Activated T-cell treated with anti-CD3 and anti-CD28 coated beads, Interleukin-2, amount 50 U/mL, for 48 hours (primary cell): ENCODE results near the gene EPS15.
"Not testable (repeated sequence)": the region's sequence is repeated elsewhere in the genome, so short reads cannot be mapped to it uniquely, and the experiment has no call there.

ENCODE experiments used
- DNase-seq, 2 experiments: peaks; one replicate each; pipeline ENCODE4 v3.0.0-alpha.2; 2020

The EPS15 gene

GRCh38 chr1:51422367-51423072 is 96.5 kb downstream of the EPS15 start:
- no peak for DNase-seq

DNA sequence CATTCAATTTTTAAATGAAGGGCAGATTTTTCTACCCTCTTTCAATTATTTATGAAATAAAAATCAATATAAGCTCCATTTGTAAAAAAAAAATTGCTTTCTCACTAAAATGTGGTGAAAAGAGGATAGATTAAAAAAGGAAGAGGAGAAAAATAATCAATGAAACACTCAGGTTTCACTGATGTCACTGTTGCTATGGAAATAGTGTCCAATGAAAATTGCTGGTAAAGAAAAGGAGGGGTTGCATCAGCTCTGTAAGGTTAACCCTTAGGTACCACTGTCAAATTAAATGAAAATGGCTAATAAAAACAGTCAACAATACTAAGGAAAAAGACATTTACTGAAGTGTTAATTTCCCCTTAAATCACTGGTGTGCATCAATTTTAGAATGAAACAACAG is 97.1 kb downstream of the EPS15 start:
- no peak for DNase-seq

GRCh38 chr1:51420867-51421627 is 98.0 kb downstream of the EPS15 start:
- DNase-seq, result no peak

DNA sequence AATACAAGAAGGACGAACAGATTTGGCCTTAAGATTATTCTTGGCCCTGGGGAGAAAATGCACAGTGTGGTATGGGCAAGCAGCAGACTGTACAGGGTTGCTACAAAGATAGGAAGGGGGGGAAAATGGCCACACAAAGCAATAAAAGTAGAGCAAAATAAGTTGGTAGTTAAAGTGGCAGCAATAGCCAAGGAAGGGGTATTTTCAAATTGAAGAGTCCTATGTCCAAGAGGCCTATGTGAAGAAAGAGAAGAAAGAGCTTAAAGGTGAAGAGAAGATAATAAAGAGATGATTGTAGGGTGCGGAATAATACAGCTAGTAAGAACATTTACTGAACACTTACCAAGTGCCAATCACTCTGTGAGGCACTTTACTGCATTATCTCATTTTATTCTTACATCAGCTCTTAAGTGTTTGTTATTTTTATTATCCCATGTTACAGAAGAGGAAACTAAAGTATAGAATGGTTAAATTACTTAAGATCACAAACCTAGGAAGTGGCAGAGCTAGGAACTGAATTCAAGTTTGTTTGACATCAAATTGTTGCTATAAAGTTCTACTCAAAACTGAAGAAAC is 100.6 kb downstream of the EPS15 start:
- DNase-seq, result no peak

DNA sequence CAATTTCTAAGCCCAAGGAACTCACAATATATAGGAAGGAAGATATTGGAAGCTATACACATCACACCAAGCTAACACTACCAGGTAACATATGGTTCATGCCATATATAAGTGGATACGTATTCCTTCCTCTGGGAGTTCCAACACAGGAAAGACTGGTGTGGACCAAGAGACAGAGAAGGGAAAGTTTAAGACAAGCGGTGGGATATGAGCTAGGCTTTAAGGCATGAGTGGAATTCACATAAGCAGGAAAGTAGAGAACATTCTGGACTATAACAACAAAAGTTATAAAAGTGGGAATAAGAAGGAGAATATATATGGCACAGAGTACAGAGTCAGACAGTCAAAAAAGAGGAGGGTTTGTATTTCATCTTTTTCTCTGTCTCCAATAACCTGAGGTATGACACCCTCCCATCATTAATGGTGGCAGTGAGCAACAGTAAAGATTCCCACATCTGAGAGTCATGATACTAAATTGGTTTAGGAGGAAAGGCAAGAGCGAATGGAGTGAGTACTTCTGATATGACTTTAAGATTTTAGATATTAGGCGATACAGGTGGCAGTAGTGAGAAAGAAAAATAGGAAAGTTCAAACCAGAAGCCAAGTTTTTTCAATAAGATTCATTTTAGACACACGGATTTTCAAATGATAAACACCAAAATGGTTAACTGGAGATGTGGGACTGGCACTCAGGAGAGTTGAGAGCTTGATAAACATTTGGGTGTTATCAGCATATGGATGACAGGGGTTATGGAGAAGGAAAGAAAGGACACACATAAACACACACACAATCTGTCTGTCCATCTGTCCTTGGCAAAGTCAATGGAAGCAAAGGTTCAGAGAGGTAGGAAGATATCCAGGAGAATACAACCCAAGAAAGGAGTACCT is 101.3 kb downstream of the EPS15 start:
- DNase-seq, result no peak

DNA sequence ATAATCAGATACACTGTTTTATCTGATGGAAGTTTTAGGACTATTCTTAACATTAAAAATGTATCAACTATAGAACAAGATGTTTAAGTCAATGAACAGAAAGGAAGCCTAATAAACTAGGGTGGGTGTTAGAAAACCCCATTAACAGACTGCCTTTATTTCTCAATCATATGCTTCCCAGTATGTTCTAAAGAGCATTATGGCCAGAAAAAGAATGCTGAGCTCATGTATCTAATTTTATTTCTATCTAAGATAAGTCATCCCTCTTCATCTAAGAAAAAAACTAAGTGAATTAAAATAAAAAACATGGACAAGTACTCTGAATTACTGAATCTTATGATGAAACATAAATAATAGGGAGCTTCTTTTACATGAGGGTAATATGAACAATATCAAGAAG is 102.2 kb downstream of the EPS15 start:
- no peak for DNase-seq

- DNase-seq, result no peak
These were observed 103.1 kb downstream of the EPS15 start for GRCh38 chr1:51415963-51416362.

DNA sequence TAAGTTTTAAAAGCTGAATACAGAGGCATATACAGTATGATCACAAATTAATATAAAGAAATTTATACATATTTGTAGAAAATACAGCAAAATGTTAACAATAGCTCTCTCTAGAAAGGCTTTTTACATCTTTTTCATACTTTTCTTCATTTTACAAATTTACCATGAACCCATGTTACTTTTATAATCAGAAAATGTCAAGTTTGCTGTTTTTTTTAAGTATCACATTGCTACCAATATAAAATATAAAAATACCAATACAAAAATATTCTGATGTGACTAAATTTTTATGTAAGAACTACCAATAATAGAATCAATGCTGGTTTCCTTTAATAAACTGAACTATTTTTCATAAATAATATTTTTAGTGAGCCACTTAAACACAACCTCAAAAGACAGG is 104.3 kb downstream of the EPS15 start:
- no peak for DNase-seq

GRCh38 chr1:51411820-51412219 is 107.2 kb downstream of the EPS15 start:
- DNase-seq, result not testable (repeated sequence)

DNA sequence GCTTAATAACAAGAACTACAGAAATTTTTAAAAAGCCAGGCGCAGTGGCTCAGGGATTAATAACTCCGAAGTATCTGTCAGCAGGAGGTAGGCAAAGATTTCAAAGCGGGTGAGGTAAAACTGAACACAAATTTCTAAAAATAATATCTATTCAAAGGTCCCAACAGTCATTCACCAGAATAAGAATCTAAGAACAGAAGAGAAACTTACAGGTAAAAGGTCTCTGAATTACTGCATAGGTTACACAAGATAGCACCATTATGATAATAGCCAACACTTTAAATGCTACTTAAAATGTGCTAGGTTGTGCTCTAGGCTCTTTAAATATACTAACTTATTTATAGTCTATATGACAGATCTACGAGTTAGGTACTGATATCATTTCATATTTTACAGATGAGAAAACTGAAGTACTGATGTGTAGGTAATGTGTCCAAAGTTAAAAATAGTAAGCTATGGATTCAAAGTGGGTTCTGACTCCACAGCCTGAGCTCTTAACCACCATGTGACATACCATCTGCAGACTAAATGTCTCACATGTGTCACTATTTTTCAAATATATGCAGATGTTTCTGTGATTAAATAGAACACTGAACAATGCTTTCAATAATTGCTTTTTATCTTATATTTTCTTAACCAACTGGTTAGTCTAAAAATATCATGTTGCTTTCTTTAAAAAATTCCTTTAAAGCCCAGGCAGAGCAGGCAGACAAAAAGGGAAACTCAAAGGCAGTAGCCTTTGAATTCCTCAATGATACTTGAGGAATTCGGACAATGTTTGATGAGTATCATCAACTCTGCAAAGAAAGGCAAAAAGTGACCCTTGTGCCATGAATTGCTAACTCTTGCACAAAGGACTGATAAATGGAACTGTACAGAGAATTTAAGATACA is 108.3 kb downstream of the EPS15 start:
- no peak for DNase-seq

GRCh38 chr1:51409755-51410541 is 109.1 kb downstream of the EPS15 start:
- DNase-seq, result not testable (repeated sequence)

- no peak for DNase-seq
These were observed 126.8 kb downstream of the EPS15 start for GRCh38 chr1:51392241-51392640.

DNA sequence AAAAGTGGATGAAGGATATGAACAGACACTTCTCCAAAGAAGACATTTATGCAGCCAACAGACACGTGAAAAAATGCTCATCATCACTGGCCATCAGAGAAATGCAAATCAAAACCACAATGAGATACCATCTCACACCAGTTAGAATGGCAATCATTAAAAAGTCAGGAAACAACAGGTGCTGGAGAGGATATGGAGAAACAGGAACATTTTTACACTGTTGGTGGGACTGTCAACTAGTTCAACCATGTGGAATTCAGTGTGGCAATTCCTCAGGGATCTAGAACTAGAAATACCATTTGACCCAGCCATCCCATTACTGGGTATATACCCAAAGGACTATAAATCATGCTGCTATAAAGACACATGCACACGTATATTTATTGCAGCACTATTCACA is 128.4 kb downstream of the EPS15 start:
- DNase-seq, result not testable (repeated sequence)

DNA sequence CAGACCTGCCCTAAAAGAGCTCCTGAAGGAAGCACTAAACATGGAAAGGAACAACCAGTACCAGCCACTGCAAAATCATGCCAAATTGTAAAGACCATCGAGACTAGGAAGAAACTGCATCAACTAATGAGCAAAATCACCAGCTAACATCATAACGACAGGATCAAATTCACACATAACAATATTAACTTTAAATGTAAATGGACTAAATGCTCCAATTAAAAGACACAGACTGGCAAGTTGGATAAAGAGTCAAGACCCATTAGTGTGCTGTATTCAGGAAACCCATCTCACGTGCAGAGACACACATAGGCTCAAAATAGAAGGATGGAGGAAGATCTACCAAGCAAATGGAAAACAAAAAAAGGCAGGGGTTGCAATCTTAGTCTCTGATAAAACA is 131.8 kb downstream of the EPS15 start:
- not testable (repeated sequence) for DNase-seq

- not testable (repeated sequence) for DNase-seq
These were observed 132.8 kb downstream of the EPS15 start for GRCh38 chr1:51386259-51386658.

DNA sequence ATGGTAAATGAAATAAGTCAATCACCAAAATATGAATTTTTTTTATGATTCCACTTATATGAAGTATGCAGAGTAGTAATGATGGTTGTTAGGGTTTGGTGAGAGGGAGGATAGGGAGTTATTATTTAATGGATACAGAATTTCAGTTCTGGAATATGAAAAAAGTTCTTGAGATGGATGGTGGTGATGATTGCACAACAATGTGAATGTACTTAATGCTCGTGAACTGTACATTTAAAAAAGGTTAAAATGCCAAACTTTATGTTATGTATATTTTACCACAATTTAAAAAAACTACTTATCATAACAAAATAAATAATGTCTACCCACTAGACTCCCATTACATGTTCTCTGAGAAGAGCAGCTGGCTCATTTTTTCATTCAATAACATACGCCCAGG is 133.3 kb downstream of the EPS15 start:
- DNase-seq, result no peak

- DNase-seq, result no peak
These were observed 137.1 kb downstream of the EPS15 start for GRCh38 chr1:51381964-51382363.

DNA sequence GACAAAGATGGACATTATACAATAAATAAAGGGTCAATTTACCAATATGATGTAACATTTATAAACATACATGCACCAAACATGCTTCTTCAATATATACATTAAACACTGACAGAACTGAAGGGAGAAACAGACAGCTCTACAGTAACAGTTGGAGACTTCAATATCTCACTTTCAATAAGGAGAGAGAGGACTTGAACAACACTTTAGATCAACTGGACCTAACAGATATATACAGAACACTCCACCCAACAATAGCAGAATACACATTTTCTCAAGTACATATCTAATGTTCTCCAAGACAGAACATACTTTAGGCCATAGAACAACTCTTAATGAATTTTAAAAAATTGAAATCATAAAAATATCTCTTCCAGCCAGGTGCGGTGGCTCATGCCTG is 138.1 kb downstream of the EPS15 start:
- no peak for DNase-seq

GRCh38 chr1:51378871-51379270 is 140.2 kb downstream of the EPS15 start:
- DNase-seq, result no peak

DNA sequence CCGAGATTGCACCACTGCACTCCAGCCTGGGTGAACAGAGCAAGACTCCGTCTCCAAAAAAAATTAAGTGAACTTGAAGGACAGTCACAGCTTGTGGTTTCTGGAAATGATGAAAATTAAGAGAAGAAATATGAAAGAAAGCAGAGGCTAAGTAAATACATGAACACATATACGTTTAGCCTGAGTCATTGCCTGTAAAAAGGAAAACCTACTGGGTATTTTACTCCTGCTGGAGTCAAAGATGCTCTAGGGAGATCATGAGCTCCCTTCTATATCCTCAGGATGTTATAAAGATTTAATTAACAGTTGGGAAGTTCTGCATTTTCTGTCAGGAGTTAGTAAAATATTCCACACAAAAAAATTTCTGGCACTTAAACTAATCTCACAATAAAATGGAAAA is 145.2 kb downstream of the EPS15 start:
- DNase-seq, result no peak

- no peak for DNase-seq
These were observed 146.5 kb downstream of the EPS15 start for GRCh38 chr1:51372561-51372960.
